ENCODE results near the gene CD81. TPM values are rescaled to one million over a fixed set of nuclear protein-coding genes. Genes with fewer than 3 reads are reported as not detected.

CD81 gene
- total RNA-seq, 1 experiment from 2014 or later: 416 TPM

DNA sequence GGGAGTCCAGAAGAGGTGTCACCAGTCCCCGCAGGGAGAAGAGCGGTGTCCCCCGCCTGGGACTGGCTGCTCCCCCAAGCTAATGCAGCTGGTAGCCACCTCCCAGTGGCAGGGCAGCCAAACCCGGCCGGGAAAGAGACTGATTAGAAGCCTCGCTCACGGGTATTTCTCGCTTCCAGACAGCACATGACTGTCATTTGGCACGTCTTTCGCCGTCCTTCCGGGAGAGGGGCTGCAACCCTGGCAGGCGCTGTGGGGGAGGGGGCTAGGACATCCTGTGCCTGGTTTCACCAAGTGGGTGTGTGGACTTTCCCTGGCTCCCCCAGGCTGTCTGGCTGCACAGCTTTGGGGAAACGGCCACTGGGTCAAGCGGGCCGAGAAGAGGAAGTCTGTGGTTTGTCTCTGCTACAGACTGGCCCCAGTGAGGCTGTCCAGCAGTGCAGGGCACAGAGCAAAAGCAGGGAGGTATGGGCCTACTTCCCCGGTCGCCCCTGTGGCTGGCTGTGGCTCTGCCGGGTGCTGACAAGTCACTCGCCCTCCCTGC is 3.8 kb downstream of the CD81 start:
- peaks cover 48% of the 10 kb centered on the region for H3K4me1 ChIP-seq (ENCODE audit: control insufficient read depth, insufficient read depth, low read length)
- intact Hi-C loops (cut with micrococcal nuclease; ENCODE audit: unreplicated experiment) (no loop called here), in situ Hi-C loops (cut with HindIII; ENCODE audit: low pct_unique_long_range_greater_than_20kb, low sequenced_read_pairs) (no loop called here)
- H3K4me3 ChIP-seq (ENCODE audit: low read depth in 2 of 2, low read length in 2 of 2): no peak overlapping the region
- ATAC-seq (no peak), DNase-seq (ENCODE audit: low read depth, low spot score) (no peak)
- no TSS peak for BruUV-seq (replicated peaks)
- ChIA-PET POLR2A (interaction anchor here (0.6 kb wide), 1 partner anchor 36 kb away, joined by 3 read pairs; no protein-coding TSS in a partner anchor), CTCF (no interaction called here)
- no peak for TF ChIP-seq TCF7L2 (IDR thresholded peaks at IDR 0.05; ENCODE audit: low read depth, low read length)
- TF ChIP-seq, protein P1, sequence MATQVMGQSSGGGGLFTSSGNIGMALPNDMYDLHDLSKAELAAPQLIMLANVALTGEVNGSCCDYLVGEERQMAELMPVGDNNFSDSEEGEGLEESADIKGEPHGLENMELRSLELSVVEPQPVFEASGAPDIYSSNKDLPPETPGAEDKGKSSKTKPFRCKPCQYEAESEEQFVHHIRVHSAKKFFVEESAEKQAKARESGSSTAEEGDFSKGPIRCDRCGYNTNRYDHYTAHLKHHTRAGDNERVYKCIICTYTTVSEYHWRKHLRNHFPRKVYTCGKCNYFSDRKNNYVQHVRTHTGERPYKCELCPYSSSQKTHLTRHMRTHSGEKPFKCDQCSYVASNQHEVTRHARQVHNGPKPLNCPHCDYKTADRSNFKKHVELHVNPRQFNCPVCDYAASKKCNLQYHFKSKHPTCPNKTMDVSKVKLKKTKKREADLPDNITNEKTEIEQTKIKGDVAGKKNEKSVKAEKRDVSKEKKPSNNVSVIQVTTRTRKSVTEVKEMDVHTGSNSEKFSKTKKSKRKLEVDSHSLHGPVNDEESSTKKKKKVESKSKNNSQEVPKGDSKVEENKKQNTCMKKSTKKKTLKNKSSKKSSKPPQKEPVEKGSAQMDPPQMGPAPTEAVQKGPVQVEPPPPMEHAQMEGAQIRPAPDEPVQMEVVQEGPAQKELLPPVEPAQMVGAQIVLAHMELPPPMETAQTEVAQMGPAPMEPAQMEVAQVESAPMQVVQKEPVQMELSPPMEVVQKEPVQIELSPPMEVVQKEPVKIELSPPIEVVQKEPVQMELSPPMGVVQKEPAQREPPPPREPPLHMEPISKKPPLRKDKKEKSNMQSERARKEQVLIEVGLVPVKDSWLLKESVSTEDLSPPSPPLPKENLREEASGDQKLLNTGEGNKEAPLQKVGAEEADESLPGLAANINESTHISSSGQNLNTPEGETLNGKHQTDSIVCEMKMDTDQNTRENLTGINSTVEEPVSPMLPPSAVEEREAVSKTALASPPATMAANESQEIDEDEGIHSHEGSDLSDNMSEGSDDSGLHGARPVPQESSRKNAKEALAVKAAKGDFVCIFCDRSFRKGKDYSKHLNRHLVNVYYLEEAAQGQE (IDR thresholded peaks at IDR 0.05; ENCODE audit: insufficient read depth in 1 of 2, low read depth in 2 of 2, low read length in 1 of 2): no peak
- TF ChIP-seq SIN3A (IDR thresholded peaks at IDR 0.05; ENCODE audit: borderline replicate concordance, insufficient read depth, low read depth, low read length): no peak
- no peak for TF ChIP-seq POLR2AphosphoS5 (IDR thresholded peaks at IDR 0.05; ENCODE audit: low read depth, low read length)
- TF ChIP-seq, protein P2, sequence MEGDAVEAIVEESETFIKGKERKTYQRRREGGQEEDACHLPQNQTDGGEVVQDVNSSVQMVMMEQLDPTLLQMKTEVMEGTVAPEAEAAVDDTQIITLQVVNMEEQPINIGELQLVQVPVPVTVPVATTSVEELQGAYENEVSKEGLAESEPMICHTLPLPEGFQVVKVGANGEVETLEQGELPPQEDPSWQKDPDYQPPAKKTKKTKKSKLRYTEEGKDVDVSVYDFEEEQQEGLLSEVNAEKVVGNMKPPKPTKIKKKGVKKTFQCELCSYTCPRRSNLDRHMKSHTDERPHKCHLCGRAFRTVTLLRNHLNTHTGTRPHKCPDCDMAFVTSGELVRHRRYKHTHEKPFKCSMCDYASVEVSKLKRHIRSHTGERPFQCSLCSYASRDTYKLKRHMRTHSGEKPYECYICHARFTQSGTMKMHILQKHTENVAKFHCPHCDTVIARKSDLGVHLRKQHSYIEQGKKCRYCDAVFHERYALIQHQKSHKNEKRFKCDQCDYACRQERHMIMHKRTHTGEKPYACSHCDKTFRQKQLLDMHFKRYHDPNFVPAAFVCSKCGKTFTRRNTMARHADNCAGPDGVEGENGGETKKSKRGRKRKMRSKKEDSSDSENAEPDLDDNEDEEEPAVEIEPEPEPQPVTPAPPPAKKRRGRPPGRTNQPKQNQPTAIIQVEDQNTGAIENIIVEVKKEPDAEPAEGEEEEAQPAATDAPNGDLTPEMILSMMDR (IDR thresholded peaks at IDR 0.05): no peak
- no peaks in the 10 kb centered on the region for H3K27me3 ChIP-seq (ENCODE audit: control insufficient read depth, insufficient read depth, low read length)
- no peaks in the 10 kb centered on the region; the same call in 1 of the 2 replicates for H3K36me3 ChIP-seq (ENCODE audit: control insufficient read depth, insufficient read depth, low read length)
- no peak overlapping the region for H3K27ac ChIP-seq (ENCODE audit: low read length)
- H3K9me3 ChIP-seq (ENCODE audit: control insufficient read depth, insufficient read depth, low read depth, low read length): no peaks in the 10 kb centered on the region

DNA sequence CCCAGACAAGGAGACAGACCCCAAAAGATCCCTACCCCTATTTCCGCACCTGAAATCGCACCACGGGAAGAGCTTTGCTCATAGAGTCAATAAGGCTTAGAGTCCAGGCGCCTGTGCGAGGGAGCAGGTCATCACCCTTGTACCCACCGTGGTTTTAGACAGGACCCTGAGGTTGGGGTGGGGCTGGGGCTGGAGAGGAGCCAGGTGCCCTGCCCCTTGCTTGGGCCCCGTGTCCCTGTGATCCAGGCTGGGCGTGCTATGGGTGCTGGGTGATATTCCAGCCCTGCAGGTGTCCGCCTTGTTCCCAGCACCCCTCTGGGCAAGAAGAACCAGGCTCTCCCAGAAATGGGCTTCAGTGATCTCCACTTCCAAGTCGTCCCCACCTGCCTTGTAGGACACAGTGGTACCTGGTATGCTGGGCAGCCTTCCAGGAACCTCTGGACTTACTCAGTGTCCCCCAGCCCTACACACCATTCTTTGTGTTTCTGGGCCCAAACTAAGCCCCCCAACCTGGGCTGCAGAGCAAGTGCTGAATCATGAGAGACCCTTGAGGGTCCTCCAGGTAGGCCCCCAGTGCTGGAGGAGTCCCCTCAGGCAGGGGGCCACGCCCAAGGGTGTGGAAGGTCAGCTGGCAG is 4.5 kb downstream of the CD81 start:
- no peak for ATAC-seq
- intact Hi-C loops (cut with micrococcal nuclease; ENCODE audit: unreplicated experiment) (no loop called here), in situ Hi-C loops (cut with HindIII; ENCODE audit: low pct_unique_long_range_greater_than_20kb, low sequenced_read_pairs) (no loop called here)
- no peak for DNase-seq (ENCODE audit: low read depth, low spot score)
- CTCF ChIA-PET: no interaction called here
- TF ChIP-seq, protein P1 (IDR thresholded peaks at IDR 0.05; ENCODE audit: insufficient read depth in 1 of 2, low read depth in 2 of 2, low read length in 1 of 2): no peak
- TF ChIP-seq, protein P2 (IDR thresholded peaks at IDR 0.05): no peak
- no peak for TF ChIP-seq TCF7L2 (IDR thresholded peaks at IDR 0.05; ENCODE audit: low read depth, low read length)
- TF ChIP-seq POLR2AphosphoS5 (IDR thresholded peaks at IDR 0.05; ENCODE audit: low read depth, low read length): no peak
- TF ChIP-seq SIN3A (IDR thresholded peaks at IDR 0.05; ENCODE audit: borderline replicate concordance, insufficient read depth, low read depth, low read length): no peak
- Histone ChIP-seq H3K27ac (ENCODE audit: low read length) (no peak overlapping the region), H3K4me1 (ENCODE audit: control insufficient read depth, insufficient read depth, low read length) (peaks cover 53% of the 10 kb centered on the region), H3K36me3 (ENCODE audit: control insufficient read depth, insufficient read depth, low read length) (no peaks in the 10 kb centered on the region; the same call in 1 of the 2 replicates), H3K9me3 (ENCODE audit: control insufficient read depth, insufficient read depth, low read depth, low read length) (no peaks in the 10 kb centered on the region), H3K27me3 (ENCODE audit: control insufficient read depth, insufficient read depth, low read length) (no peaks in the 10 kb centered on the region), H3K4me3 (ENCODE audit: low read depth in 2 of 2, low read length in 2 of 2) (no peak overlapping the region)
- BruUV-seq (replicated peaks): no TSS peak
- POLR2A ChIA-PET: no interaction called here
